Measurements from ENCODE around the gene NOX3.
"Not testable (repeated sequence)": the region's sequence is repeated elsewhere in the genome, so short reads cannot be mapped to it uniquely, and the experiment has no call there.

Gene NOX3, protein sequence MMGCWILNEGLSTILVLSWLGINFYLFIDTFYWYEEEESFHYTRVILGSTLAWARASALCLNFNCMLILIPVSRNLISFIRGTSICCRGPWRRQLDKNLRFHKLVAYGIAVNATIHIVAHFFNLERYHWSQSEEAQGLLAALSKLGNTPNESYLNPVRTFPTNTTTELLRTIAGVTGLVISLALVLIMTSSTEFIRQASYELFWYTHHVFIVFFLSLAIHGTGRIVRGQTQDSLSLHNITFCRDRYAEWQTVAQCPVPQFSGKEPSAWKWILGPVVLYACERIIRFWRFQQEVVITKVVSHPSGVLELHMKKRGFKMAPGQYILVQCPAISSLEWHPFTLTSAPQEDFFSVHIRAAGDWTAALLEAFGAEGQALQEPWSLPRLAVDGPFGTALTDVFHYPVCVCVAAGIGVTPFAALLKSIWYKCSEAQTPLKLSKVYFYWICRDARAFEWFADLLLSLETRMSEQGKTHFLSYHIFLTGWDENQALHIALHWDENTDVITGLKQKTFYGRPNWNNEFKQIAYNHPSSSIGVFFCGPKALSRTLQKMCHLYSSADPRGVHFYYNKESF

GRCh38 chr6:155455766-155456165 lies at the start of gene NOX3:
NOX3 (minus strand) TSS chr6:155455839; CDS start chr6:155455800, 39 bp downstream.
- no peak for DNase-seq

DNA sequence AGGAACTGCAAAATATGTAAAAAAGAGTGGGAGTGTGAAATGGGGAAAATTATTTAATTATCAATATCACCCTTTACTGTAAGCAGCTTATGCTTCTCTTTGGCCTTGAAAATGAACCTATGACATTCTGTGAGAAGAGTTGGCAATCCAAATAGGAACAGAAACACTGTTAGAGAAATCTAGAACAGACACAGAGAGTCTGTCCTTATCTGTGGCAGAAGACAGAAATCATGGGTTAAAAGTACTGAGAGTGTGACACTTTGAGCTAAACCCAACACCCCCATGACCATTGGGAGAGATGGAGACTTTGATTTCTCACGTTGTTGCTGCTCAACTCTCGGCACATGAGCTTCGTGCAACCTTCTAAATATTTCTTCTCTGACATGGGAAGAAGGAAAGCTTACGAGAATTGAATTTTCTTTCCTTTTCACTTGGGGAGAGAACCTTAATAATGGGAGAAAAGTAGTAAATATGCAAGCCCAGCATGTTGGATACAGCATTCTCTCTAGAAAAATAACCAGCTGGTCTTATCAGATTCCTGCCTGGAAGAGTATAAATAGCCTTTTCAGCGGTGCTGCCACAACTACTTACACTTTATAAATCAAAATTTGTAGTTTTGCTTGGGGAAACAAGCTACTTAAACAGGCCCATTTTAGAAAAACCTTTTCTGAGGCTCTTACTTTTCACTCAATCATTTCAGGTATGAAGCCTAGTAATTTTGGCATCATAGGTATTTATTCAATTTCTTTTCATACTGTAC lies 49.4 kb upstream of the NOX3 start:
- no peak for DNase-seq

- no peak for DNase-seq
Observed at GRCh38 chr6:155502393-155502792, 46.8 kb upstream of the NOX3 start.

DNA sequence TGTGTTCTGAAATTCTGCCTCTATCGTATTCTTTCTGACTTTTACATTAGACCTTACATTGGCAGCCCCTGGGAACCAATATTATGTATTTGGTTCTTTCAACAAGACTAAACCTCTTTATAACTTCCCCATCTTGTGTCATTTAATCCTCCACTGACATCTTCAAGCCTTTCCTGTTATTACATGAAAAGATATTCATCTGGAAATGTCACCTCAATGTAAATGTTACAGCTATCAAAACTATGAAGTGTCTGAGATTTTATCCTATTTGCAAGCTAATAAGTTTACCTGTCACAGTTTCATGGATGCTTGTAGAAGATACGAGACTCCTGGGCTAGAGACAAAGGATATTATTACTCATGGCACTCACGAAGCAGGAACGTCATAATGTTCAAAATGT lies 43.9 kb upstream of the NOX3 start:
- DNase-seq = no peak

GRCh38 chr6:155498370-155498769 lies 42.7 kb upstream of the NOX3 start:
- DNase-seq = no peak

DNA sequence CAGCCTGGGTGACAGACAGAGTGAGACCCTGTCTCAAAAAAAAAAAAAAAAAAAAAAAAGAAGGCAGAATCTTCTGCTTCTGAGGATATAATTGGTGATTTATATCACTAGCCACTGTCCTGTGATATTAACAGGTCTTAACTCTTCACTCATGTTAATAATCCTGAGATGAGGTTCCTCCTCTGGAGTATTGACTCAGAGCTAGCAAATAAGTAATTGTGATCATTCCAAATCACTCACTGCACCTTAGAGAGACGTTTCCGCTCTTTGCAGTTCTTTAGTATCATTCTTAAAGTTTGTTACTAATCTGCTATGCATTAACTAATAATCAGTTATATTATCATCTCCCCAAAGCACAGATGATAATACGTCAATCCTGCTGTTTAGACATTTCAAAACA lies 41.6 kb upstream of the NOX3 start:
- no peak for DNase-seq

DNA sequence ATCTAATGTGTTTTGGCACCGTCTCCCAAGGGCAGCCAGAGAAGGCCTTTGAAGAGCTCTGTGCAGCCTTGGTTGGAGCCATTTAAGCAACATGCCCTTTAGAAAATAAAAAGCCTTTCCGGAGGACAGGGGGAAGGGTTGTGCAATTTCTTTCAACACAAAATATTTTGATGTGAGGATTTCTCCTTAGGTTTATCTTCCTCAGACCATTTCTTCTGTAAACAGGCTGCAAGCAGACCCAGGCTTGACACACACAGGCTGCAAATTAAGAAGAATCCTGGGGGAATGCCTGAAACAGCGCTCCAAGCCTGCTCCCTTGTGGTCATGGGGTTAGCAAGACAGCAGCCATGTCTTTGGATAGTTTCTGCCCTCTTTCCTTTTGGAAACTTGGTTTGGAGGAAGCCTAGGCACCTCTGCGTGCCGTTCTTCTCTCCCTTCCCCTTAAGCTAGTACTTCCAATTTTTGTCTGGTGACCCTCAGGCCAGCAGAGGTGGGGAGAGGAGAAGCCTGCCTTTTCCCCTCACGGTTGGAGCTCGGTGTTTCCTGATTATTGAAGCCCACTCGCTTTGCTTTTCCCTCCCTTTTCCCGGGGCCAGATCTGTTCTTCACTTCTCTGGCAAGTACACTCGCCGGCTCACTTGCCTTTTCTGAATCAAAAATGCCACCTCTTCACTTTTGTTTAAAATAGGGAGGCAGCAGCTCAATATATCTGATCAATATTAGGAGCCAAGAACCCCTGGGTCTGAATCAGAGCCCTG lies 39.6 kb upstream of the NOX3 start:
- peak; percentile 37 for DNase-seq

DNA sequence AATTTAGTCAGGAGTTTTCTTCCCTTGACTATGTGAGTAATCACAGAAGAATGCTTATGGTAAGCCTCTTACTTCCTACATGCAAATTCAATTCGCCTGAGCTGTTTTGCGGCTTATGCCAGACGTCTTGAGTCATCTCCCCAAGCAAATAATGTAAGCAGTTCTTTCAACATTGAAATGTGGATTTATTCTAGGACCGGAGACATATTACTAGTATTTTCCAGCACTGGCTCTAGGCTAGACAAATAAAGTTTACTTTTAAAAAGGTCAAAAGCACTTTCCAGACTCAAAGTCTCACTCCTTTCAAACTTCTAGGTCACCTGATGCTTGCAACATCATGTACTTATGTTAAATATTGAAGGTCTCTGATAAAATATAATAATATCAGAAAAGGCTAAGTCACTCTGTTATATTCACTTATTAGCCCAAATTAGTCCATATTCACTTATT lies 38.1 kb upstream of the NOX3 start:
- DNase-seq = peak; percentile 27

GRCh38 chr6:155493026-155493693 lies 37.5 kb upstream of the NOX3 start:
- peak; percentile 58 for DNase-seq

DNA sequence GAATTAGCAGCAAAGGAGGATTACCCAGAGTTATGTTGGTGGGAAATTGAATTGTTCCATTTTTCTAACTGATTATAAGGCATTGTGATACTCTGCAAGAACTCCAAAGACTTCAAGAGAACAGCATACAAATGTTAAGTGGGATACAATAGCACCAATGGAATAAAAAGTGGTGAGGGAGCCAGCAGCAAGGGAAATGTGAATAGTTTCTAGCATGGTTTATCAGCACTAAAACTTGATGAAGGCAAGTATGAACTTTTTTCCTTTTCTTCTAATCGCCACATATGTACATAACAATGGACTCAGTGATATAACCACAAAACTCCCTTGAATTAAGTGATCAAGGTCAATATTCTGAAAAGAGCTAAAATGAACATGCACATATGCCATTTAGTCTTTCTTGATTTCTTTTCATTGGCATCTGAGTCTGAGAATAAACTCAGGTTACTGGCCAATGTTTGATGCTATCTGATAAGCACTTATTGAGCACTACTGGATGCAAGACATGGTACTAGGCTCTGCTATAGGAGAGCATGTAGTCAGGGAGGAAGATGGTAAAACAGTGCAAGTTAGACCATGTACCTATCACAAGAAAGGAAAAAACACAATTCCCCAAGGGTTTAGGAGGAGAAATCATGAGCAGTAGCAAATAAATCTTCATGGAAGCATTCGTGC lies 36.6 kb upstream of the NOX3 start:
- DNase-seq = no peak

- DNase-seq = no peak
Observed at GRCh38 chr6:155491421-155491820, 35.8 kb upstream of the NOX3 start.

GRCh38 chr6:155488197-155488596 lies 32.6 kb upstream of the NOX3 start:
- not testable (repeated sequence) for DNase-seq

- DNase-seq = no peak
Observed at GRCh38 chr6:155487371-155488130, 31.9 kb upstream of the NOX3 start.

DNA sequence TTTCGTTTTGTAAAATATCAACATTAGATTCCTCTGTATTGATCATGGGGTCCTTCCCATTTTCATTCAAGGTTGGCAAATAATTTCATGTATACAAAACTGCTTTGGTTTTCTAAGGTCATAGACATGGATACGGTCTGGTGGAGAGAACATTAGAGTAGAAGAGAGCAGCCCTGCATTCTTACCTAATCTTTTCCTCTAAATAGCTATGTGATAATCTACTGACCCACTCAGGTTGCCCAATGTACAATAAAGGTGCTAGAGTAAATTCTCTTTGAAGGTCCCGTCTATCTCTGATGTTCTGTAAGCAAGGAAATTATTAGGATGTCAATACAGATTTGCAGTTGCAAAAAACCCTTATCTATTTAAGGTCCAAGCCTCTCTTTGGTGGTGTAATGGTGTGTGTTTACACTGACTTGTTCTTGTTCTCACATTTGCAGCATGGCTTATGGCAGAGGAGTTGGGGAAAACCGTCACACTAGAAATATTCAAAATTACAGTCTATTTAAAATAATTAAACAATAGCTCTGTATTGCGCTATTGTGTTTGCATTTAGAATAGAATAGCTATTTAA lies 31.2 kb upstream of the NOX3 start:
- no peak for DNase-seq

DNA sequence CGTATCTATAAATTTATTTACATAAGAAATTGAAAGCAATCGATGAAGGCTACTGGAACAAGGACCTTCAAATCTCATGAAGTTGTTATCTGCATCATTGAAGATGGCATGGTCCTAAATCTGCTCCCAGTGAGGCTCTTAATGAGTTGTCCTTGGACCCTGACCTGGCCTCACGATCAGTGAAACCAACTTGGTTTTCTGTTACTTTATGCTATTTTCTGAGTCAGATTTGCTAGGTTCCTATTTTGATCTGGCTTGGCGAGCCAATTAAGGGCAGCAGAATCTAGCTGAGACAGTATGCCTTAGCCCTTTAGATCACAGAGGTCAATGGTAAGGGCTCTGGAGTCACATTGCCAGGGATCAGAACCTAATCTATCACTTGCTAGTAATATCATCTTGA lies 30.1 kb upstream of the NOX3 start:
- DNase-seq = no peak

- DNase-seq = no peak
Observed at GRCh38 chr6:155483858-155484257, 28.2 kb upstream of the NOX3 start.

DNA sequence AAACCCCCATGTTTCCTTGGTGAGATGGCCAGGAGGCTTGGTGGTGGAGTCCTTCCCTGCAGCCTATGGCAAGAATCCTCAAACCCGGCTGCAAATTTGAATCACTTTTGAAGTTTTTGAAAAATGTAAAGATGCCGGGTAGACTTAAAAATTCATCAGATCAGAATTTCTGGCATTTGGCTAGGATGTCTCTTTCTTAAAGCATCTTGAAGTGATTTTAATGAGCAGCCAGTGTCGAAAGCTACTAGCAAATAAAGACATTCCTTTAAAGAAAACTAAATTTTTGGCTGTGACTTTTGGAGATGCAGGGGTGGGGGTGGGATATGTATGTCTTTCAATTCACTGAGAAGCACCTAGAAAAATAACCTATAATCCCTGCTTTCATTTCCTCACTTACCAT lies 25.6 kb upstream of the NOX3 start:
- no peak for DNase-seq

DNA sequence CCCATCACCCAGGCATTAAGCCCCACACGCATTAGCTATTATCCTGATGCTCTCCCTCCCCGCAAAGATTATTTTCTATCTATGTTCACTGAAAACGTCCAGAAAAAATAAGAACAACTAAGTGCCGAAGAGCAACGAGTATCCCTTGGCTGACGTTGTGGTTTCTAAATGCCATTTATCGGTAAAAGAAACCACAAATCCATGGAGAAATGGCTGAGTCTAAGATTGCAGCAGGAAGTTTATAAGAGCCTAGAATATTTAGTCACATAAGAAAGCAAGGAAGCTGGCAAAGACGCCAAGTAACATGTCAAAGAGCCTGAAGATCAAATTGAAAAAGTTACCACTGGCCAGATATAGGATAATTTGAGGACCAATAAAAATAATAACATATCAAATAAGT lies 18.1 kb upstream of the NOX3 start:
- DNase-seq = no peak

DNA sequence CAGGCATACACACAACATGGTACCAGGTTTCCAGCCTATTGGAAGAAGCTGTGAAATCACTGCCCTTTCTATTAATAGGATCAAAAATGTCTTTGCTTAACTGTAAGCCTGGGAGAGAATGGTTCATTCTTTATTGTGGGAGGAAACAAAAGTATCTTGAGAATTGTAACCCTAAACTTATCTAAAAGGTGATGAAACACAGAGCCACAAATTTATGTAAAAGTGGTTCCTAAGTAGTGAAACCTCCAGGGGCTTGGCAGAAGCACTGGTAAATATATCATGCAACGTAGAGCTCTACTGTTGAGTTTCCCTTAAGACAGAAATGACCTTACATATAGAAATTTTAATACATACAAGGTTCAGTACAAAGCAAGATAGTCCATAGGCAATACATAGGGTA lies 17.2 kb upstream of the NOX3 start:
- DNase-seq = no peak

DNA sequence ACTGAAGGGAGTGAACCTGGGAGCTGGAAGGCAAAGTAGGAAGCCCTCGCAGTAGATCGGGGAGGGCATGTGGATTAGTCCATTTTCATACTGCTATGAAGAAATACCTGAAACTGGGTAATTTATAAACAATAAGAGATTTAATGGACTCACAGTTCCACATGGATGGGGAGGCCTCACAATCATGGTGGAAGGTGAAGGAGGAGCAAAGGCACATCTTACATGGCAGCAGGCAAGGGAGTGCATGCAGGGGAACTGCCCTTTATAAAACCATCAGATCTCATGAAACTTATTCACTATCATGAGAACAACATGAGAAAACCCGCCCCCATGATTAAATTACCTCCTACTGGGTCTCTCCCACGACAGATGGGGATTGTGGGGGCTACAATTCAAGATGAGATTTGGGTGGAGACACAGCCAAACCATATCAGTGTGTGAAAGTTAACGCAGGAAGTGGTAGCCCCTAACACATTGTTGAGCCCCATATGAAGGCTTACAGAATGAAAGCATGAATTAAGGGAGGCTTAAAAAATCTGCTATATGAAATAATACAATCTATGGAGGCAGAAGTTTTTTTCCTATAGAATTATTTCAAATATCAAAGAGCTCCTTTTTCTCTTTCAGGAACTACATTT lies 15.5 kb upstream of the NOX3 start:
- not testable (repeated sequence) for DNase-seq
